GM18868 (cell line): Measurements from ENCODE around the gene AKT2.
"Not testable (repeated sequence)": the region's sequence is repeated elsewhere in the genome, so short reads cannot be mapped to it uniquely, and the experiment has no call there.

Experiments
- ATAC-seq: cut with Tn5 transposase; IDR thresholded peaks from one replicate; pipeline ENCODE4 v1.9.1; 2021; ENCODE audit warnings: mild to moderate bottlenecking, moderate library complexity; ENCODE audit not compliant: unreplicated experiment

The AKT2 gene

GRCh38 chr19:40223135-40223822 lies 61.9 kb downstream of the AKT2 start:
- no peak for ATAC-seq

GRCh38 chr19:40221858-40222619 lies 63.1 kb downstream of the AKT2 start:
- ATAC-seq: no peak

- no peak for ATAC-seq
Measured at GRCh38 chr19:40220674-40221073, 64.5 kb downstream of the AKT2 start.

- ATAC-seq: no peak
Measured at GRCh38 chr19:40219721-40220276, 65.3 kb downstream of the AKT2 start.

DNA sequence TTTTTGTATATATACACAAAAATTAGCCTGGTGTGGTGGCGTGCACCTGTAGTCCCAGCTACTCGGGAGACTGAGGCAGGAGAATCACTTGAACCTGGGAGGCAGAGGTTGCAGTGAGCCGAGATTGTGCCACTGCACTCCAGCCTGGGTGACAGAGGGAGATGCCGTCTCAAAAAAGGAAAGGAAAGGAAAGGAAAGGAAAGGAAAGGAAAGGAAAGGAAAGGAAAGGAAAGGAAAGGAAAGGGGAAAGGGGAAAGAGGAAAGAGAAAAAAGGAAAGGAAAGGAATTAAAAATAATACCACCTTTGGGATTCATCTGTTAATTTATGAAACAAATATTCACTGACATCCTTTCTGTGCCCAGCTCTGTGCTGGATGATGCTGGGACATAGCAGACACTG lies 66.1 kb downstream of the AKT2 start:
- not testable (repeated sequence) for ATAC-seq

GRCh38 chr19:40217934-40218890 lies 66.9 kb downstream of the AKT2 start, which contains the start of gene TTC9B:
Gene TTC9B (minus strand): TSS chr19:40218384. CDS start chr19:40218381, 3 bp downstream.
- no peak for ATAC-seq

- no peak for ATAC-seq
Measured at GRCh38 chr19:40217027-40217810, 67.9 kb downstream of the AKT2 start.

- ATAC-seq: no peak
Measured at GRCh38 chr19:40216777-40217026, 68.4 kb downstream of the AKT2 start.

DNA sequence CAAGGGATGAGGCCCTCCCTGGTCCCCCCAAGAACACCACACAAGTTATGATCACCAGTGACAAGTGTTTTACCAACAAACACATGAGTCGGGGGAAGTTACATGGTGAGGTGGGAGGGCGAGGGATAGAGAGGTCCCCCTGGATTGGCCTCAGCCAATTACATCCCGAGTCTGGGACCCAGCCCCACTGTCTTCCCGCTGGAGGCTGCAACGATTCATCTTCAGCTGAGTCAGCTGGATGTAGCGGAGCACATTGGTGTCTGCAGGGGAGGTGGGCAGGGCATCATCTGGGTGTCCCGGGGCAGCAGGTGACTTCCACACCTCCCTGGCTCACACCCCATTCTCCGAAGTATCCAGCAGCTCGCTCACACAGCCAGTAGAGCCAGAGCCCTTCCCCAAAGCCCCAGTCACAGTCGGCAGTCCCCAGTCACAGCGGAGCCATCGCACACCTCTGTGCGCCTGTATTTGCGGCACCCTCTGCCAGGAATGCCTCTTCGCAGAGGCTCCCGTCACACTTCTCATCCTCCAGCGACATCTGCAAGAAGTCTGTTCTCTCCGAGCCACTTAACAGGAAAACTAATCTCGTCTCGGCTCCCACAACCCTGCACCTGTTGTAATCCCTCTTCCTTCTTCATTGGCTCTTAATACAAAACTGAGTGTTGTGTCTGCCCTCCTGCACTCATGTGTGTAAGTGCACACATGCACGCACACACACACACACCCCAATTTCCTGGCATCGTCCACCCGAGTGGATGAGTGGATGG lies 69.0 kb downstream of the AKT2 start:
- no peak for ATAC-seq

GRCh38 chr19:40214936-40215335 lies 70.2 kb downstream of the AKT2 start:
- ATAC-seq: no peak

DNA sequence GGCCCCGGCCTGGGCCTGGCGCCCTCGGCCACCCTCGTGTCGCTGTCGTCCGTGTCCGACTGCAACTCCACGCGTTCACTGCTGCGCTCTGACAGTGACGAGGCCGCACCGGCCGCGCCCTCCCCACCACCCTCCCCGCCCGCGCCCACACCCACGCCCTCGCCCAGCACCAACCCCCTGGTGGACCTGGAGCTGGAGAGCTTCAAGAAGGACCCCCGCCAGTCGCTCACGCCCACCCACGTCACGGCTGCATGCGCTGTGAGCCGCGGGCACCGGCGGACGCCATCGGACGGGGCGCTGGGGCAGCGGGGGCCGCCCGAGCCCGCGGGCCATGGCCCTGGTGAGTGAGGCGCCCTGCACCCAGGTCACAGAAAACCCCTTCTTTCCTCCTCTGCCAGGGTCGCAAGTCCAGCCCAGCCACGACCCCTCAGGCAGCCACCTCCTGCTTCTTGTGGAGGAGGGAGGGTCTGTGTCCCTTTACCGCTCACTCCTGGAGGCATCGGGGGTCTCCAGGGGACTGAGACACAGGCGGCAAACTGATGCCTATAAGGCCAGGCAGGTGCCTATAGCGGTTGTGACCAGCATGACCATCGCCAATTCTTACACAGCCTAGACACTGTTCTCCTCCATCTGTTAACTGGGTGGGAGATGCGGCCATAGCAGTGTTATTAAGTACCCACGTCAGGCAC lies 71.1 kb downstream of the AKT2 start:
- ATAC-seq: no peak

- no peak for ATAC-seq
Measured at GRCh38 chr19:40213251-40213829, 71.8 kb downstream of the AKT2 start.

DNA sequence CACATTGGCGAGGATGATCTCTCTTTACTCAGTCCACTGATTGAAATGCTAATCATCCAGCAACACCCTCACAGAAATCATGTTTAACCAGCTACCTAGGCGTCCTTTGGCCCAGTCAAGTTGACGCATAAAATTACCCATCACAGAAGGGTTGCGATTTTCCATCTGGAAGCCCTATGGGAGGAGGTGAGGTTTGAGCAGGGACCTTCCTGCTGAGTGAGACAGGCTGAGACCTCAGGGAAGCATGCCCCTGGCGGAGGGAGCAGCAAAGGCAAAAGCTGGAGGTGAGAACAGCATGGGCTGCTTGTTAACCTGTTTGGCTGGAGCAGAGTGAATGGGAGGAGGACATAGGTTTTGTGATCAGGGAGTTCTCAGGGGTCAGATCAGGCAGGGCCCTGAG lies 74.3 kb downstream of the AKT2 start:
- ATAC-seq: no peak

- no peak for ATAC-seq
Measured at GRCh38 chr19:40208602-40209001, 76.5 kb downstream of the AKT2 start.

- no peak for ATAC-seq
Measured at GRCh38 chr19:40205760-40206159, 79.4 kb downstream of the AKT2 start.

GRCh38 chr19:40204381-40204780 lies 80.8 kb downstream of the AKT2 start:
- ATAC-seq: no peak

DNA sequence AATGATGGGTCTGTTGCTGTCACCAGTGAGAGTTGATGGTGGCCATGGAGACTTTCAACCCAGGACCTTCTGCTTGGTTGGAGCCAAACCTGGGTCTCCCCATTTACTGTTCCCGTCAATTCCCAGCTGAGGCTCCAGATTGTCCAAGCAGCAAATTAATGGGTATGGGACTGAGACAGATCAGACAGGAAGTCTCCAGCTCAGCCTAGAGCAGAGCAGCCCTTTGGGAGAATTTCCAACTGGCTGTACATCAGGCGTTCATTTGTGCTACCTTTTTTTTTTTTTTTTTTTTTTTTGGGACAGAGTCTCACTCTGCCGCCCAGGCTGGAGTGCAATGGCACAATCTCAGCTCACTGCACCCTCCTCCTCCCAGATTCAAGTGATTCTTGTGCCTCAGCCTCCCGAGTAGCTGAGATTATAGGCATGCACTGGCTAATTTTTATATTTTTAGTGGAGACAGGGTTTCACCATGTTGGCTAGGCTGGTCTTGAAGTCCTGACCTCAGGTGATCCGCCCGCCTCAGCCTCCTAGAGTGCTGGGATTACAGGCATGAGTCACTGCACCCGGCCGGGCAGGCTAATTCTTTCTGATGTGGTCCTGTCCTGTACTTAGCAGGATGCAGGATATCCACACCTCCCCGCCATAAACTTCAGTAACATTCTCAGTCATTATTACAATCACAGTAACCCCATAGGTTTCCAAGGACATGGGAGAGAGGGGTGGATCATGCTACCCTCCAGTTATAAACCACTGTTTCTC lies 84.6 kb downstream of the AKT2 start:
- no peak for ATAC-seq
